Loucy (cell line): ENCODE results near the gene TMEM247.

Experiments used
- EZH2phosphoT487 ChIP-seq: fragments of 200-600 bp; IDR thresholded peaks from 2 replicates; pipeline ENCODE4 v1.6.1; 2018; ENCODE audit warnings: antibody characterized with exemption, mild to moderate bottlenecking, moderate library complexity, borderline replicate concordance
- TF ChIP-seq, protein P1 (sequence below): fragments of 200-600 bp; sonication (generic); conservative IDR thresholded peaks from 2 replicates; pipeline ENCODE4 v1.5.1; 2014; ENCODE audit warnings: mild to moderate bottlenecking, antibody characterized with exemption, low read length

DNA sequence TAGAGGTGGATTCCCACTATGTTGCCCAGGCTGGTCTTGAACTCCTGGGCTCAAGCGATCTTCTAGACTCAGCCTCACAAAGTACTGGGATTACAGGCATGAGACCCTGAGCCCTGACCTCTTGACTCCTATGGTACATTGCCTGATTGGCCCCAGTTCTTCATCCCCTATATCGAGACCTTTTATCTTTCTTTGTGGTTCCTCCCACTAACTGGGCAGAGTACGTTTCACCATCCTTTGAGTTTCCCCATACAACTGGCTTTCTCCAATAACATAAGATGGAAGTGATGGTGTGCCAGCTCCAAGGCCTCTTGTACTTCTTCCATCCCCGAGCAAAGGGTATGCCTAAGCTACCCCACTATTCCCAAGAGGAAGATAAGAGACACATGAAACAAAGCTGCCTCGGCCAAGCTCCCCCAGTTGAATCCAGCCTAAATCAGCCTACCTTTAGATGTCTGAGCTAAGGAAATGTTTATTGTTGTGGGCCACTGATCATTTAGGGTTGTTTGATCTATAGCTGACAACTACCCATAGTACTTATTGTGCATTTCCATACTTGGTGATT lies 8.3 kb upstream of the TMEM247 start:
- TF ChIP-seq, protein P1, sequence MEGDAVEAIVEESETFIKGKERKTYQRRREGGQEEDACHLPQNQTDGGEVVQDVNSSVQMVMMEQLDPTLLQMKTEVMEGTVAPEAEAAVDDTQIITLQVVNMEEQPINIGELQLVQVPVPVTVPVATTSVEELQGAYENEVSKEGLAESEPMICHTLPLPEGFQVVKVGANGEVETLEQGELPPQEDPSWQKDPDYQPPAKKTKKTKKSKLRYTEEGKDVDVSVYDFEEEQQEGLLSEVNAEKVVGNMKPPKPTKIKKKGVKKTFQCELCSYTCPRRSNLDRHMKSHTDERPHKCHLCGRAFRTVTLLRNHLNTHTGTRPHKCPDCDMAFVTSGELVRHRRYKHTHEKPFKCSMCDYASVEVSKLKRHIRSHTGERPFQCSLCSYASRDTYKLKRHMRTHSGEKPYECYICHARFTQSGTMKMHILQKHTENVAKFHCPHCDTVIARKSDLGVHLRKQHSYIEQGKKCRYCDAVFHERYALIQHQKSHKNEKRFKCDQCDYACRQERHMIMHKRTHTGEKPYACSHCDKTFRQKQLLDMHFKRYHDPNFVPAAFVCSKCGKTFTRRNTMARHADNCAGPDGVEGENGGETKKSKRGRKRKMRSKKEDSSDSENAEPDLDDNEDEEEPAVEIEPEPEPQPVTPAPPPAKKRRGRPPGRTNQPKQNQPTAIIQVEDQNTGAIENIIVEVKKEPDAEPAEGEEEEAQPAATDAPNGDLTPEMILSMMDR = no peak
- no peak for TF ChIP-seq EZH2phosphoT487
